NCI-H748 treated with DMSO at 0.1 percent for 48 hours (cell line): Measurements from ENCODE around the gene PDSS2.

ENCODE experiments used
- DNase-seq: peaks from one replicate; lab custom pipeline; 2025; lab: John Stamatoyannopoulos, UW

PDSS2 gene

GRCh38 chr6:107360476-107360875, 98.9 kb downstream of the PDSS2 start:
- no peak for DNase-seq

DNA sequence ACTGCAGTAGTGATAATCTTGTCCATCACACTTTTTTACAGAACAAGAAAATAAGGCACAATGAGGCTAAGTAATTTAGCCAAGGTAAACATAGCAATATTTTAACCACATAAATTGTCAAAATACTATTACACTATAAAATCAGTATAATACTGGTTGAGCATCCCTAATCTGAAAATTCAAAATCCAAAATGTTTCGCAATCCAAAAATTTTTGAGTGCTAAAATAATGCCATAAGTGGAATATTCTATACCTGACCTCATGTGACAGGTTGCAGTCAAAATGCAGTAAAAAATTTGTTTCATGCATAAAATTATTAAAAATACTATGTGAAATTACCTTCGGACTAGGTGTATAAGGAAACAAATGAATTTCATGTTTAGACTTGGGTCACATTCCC, 101.5 kb downstream of the PDSS2 start:
- no peak for DNase-seq

DNA sequence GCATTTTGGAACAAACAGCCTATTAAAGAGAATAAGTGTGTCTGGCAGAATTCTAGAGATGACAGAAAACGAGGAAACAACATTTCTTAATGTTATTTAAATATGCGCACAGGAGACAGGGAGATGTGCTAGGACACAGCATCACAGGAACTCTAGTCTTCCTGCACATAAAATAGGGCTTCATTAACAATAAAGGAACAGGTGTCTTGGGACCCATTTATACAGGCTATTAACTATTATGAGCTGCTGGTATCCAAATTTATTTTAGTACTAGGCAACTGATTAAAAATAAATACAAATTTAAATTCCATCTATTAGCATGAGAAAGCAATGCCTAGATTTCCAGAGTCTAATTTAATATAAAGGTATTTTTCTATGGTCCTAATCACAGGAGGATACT, 102.3 kb downstream of the PDSS2 start:
- DNase-seq = no peak

DNA sequence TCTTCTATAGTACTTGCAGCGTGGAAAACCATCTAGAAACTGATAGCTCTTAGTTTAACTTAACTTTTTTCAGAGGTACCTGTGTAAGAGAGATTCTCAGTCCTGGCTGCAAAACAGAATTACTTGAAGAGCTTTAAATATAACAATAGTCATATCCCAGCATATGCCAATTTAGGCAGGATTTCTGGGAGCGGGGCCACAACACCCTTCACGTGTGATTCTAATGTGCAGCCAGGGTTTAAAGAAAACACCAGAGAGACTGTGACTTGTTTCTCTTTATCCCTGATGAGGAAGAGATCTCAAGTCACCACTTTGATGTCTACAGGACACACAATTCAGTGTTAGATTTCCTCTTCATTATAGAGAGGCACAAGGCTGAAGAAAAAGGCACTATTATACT, 103.7 kb downstream of the PDSS2 start:
- DNase-seq = no peak

DNA sequence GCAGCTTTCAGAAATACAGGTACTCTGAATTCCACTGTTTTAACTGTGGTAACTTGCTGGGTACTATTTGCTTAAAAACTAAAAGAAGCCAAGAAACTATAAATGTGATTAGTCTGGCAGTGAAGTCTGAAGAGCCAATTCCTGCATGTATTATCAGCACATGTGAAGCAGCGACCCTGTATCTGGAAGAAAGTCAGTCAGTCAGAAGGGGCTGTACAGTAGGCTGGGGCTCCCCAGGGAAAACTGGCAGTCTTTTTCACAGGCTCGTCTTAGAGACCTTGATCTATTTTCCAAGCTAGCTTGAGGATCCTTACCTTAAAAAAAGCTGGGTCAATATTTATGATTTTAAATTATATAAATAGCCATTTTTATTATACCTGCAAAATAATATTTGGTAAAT, 104.9 kb downstream of the PDSS2 start:
- no peak for DNase-seq

GRCh38 chr6:107353773-107354382, 105.5 kb downstream of the PDSS2 start:
- DNase-seq = no peak

DNA sequence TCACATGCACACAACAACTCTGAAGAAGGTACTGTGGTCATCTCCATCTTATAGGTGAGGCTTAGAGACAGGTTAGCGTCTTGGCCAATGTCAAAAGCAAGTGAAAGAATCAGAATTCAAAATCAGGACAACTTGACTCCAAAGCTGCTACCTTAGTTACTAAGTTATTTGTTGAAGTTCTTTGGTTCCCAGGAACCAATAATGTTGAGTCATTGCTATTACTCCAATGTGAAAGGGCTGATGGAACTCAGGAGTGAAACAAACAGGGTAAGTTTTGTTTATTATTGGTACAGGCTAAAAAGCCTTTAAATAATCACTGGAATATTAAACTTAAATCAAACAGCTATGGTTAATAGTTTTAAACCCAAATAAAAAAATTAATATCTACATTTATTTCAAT, 111.1 kb downstream of the PDSS2 start:
- DNase-seq = no peak

DNA sequence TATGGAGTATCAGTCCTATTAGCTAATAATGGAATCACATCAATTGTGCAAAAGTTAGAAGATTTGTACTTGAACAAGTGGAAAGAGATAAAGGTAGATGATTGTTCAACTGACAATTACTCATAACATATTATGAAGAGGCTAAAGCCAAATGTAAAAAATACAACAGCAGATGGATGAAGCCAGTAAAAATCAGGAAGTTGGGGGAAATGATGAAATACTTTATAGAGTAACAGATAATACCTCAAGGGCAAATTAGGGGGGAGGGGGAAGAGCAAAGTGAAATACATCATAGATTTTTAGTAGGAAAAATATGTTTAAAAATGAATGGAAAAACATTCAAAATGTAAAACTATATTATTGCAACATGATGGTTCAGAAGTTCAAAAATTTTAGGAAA, 114.0 kb downstream of the PDSS2 start:
- no peak for DNase-seq

DNA sequence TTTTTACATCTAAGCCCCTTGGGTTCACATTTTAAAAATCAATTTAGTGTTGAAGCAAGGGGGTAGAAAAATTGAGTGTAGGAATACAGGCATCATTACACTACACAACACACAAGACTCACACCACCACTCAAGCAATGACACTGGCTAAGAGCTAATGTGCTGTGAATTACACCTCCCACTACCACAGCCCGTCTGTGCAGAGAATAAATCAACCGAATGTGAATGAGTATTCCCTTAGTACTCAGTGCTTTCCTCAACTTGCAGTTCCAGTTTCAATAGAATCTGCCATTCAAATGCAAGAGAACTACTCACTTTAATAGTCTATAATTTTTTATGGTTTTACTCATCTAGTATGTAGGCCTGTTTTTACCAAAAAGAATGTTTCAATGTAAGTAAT, 114.4 kb downstream of the PDSS2 start:
- no peak for DNase-seq

- DNase-seq = no peak
These were observed 115.0 kb downstream of the PDSS2 start for GRCh38 chr6:107344383-107344782.

DNA sequence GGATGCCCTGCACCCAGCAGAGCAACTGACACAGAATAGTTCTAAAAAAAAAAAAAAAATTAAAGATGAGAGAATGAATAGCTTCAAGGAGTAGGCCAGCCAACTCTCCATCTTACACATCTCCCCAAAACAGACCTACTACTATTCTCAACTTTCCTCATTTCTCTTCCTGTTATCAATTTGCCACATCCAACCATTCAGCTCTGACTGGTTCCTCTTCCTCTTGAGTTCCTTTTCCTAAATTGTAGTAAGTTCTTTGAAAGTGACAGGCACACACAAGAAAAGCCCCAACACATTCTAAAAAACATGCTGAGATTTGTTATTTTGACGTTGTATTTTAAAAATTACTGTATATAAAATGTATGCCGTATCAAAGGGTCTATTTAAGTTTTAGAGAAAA, 117.2 kb downstream of the PDSS2 start:
- no peak for DNase-seq

GRCh38 chr6:107340881-107341280, 118.5 kb downstream of the PDSS2 start:
- DNase-seq = no peak

DNA sequence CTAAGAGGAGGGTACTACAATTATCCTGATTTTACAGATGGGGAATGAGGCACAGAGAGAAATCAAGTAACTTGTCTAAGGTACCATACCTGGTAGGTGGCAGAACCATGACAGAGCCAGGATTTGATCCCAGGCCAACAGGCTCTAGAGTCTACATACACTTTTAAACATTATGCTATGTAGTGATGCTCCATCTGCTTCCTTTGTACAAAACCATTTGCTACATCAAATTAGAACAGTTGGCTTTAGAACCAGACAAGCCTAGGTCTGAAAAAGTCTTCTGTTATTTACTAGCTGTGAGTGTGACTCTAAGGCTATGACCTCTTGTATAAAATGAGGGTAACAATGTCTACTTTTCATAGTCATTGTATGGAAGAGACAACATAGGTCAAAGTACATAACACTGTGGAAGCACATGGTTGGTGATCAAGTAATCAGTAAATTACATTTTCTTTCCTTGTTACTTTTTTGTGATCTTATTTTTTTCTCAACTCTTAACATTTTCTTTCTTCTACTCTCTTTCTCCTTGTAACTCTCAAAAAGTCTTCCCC, 122.1 kb downstream of the PDSS2 start:
- DNase-seq = no peak

- DNase-seq = no peak
These were observed 125.3 kb downstream of the PDSS2 start for GRCh38 chr6:107334026-107334425.

DNA sequence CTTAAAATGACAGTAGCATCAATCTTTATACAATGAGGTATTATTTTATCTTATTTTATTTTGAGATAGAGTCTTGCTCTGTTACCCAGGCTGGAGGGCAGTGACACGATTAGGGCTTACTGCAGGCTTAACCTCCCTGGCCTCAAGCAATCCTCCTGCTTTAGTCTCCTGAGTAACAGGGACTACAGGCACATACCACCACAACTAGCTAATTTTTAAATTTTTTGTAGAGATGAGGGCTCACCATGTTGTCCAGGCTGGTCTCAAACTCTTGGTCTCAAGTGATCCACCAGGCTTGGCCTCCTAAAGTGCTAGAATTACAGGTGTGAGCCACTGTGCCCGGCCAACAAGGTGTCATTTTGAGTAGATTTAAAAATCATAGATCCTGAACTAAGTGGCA, 125.9 kb downstream of the PDSS2 start:
- no peak for DNase-seq

- no peak for DNase-seq
These were observed 127.7 kb downstream of the PDSS2 start for GRCh38 chr6:107331409-107332386.

GRCh38 chr6:107330168-107330567, 129.2 kb downstream of the PDSS2 start:
- DNase-seq = no peak

DNA sequence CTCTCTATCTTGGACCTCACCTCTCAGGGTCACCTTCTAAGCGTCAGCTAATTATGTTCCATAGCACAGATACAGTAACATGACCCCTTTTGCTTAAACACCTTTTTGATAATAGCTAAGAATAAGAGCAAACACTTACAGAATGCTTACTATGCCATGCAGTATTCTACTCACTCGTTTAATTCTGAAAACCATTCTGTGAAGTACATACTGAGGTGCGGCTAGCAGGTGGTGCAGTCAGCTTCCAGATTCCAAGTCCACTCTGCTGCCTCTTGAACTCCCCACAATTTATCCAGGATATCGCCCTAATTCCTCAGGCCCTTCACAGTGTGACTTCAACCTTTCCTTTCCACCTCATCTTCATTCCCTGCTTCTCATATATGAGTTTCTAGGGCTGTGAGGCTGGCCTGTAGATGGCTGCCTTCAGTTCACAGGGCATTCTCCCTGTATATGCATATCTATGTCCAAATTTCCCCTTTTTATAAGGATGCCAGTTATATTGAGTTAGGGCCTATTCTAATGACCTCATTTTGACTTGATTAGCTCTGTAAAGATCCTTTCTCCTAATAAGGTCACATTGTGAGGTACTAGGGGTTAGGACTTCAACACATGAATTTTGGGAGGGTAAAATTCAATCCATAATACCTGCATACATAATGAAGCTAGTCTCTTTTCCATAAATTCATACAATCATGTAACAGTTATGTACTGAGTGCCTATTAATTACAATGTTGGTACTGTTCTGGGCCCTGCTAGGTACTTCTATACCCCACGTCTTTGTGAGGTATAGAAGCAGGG, 130.1 kb downstream of the PDSS2 start:
- DNase-seq = no peak

- no peak for DNase-seq
These were observed 131.3 kb downstream of the PDSS2 start for GRCh38 chr6:107328081-107328480.

- DNase-seq = no peak
These were observed 136.1 kb downstream of the PDSS2 start for GRCh38 chr6:107323133-107323785.

- no peak for DNase-seq
These were observed 137.6 kb downstream of the PDSS2 start for GRCh38 chr6:107321793-107322192.
